ENCODE data around the gene PDGFD. TPM values are rescaled to one million over a fixed set of nuclear protein-coding genes. Genes with fewer than 3 reads are reported as not detected.

The PDGFD gene
- total RNA-seq, 1 experiment from 2014 or later, result 1.7 TPM

GRCh38 chr11:103892603-103893002 lies 271.3 kb downstream of the PDGFD start:
- no peak overlapping the region for H3K9ac ChIP-seq (ENCODE audit: extremely low read depth, insufficient read length, low read length)
- no peak overlapping the region for H3K27ac Mint-ChIP-seq
- no peak overlapping the region for H4K8ac ChIP-seq (replicated peaks; ENCODE audit: insufficient read length, low read depth, low read length)
- H3K4me1 Mint-ChIP-seq, result peaks cover 0 to 6% of the 10 kb centered on the region in 2 experiments; a peak in 1 of 4 replicates
- H4K20me1 ChIP-seq (ENCODE audit: control insufficient read depth, insufficient read depth, insufficient read length), result no peaks in the 10 kb centered on the region
- no peak overlapping the region for H2BK120ac ChIP-seq (ENCODE audit: low read depth, low read length, poor library complexity, severe bottlenecking)
- H3K27me3 ChIP-seq (ENCODE audit: insufficient read depth, low read length), result no peaks in the 10 kb centered on the region
- no CpG with 5 or more reads among the region's 5 CpGs for WGBS (ENCODE audit: extremely low coverage, insufficient read length, low lambda C conversion rate)
- H3K79me1 ChIP-seq (ENCODE audit: insufficient read depth, low read depth, low read length, poor library complexity, severe bottlenecking), result no peaks in the 10 kb centered on the region
- no peaks in the 10 kb centered on the region; a peak in 1 of 7 replicates for H3K36me3 Mint-ChIP-seq (ENCODE audit: insufficient read depth in 1 of 3, low read depth in 3 of 3)
- no peak overlapping the region for H3T11ph ChIP-seq (ENCODE audit: low read length)
- no peak for DNase-seq
- no peaks in the 10 kb centered on the region for H3K4me1 ChIP-seq (ENCODE audit: insufficient read depth, low read length)
- no peaks in the 10 kb centered on the region for H3K9me3 ChIP-seq (ENCODE audit: control insufficient read depth, low read depth, low read length)
- no peak overlapping the region for H3K27ac ChIP-seq (ENCODE audit: insufficient read length, low read depth, low read length)
- H2BK15ac ChIP-seq (ENCODE audit: low read depth, low read length), result no peak overlapping the region
- H3K4ac ChIP-seq (ENCODE audit: low read depth, low read length), result no peak overlapping the region
- no peak overlapping the region for H3K23ac ChIP-seq (ENCODE audit: insufficient read length, low read depth, low read length)
- H4K91ac ChIP-seq (ENCODE audit: insufficient read length, low read depth, low read length), result no peak overlapping the region
- no peak overlapping the region for H3K56ac ChIP-seq (ENCODE audit: insufficient read length, low read depth, low read length)
- H3K4me3 Mint-ChIP-seq, result no peak overlapping the region
- no peaks in the 10 kb centered on the region for H3K79me2 ChIP-seq (ENCODE audit: insufficient read depth, low read length)
- no peaks in the 10 kb centered on the region; a peak in 1 of 5 replicates for H3K9me3 Mint-ChIP-seq
- H3K4me2 ChIP-seq (ENCODE audit: insufficient read depth, insufficient read length, low read length), result no peak overlapping the region
- H2BK12ac ChIP-seq (ENCODE audit: insufficient read length, low read depth, low read length), result no peak overlapping the region
- H2BK5ac ChIP-seq (ENCODE audit: insufficient read length, low read length), result no peak overlapping the region
- no peak overlapping the region for H3K14ac ChIP-seq (ENCODE audit: insufficient read depth, low read length)
- no peak overlapping the region for H2AFZ ChIP-seq (ENCODE audit: low read length)
- no peak overlapping the region for H2BK20ac ChIP-seq (ENCODE audit: low read depth, low read length, poor library complexity, severe bottlenecking)
- TF ChIP-seq CTCF (conservative IDR thresholded peaks at IDR 0.05), result no peak
- H3K23me2 ChIP-seq (ENCODE audit: insufficient read length, low read depth, low read length, poor library complexity, severe bottlenecking), result no peaks in the 10 kb centered on the region
- no peak overlapping the region for H2AK5ac ChIP-seq (ENCODE audit: insufficient read length, low read length)
- no peaks in the 10 kb centered on the region for H3K27me3 Mint-ChIP-seq (ENCODE audit: low read depth)
- no peak overlapping the region for H4K5ac ChIP-seq (ENCODE audit: insufficient read length, low read depth, low read length)
- H3K18ac ChIP-seq (ENCODE audit: insufficient read length, low read depth, low read length), result no peak overlapping the region
